ACC112 (cell line): ENCODE measurements around the gene RING1.

ENCODE experiments used
- H2AFZ ChIP-seq: fragments of 200-600 bp; sonication (generic); one replicate; pipeline ENCODE4 v1.6.0; 2017; ENCODE audit warnings: antibody characterized with exemption, low read length; ENCODE audit not compliant: unreplicated experiment
- H3K27ac ChIP-seq: fragments of 200-600 bp; sonication (generic); 2 replicates; pipeline ENCODE4 v1.5.1; 2014; ENCODE audit warnings: low read depth, mild to moderate bottlenecking, antibody characterized with exemption, low read length, moderate library complexity
- H3K27me3 ChIP-seq: fragments of 200-600 bp; sonication (generic); 2 replicates; pipeline ENCODE4 v1.6.1; 2014; ENCODE audit warnings: mild to moderate bottlenecking, antibody characterized with exemption, low read length, moderate library complexity, mixed read lengths; ENCODE audit not compliant: insufficient read depth
- H3K36me3 ChIP-seq: fragments of 200-600 bp; sonication (generic); 2 replicates; pipeline ENCODE4 v1.6.1; 2016; ENCODE audit warnings: mild to moderate bottlenecking, antibody characterized with exemption, low read length, moderate library complexity, mixed read lengths; ENCODE audit not compliant: insufficient read depth
- H3K4me1 ChIP-seq: fragments of 200-600 bp; sonication (generic); one replicate; pipeline ENCODE4 v1.6.1; 2016; ENCODE audit warnings: low read length, mixed read lengths; ENCODE audit not compliant: insufficient read depth, unreplicated experiment, control insufficient read depth
- H3K4me3 ChIP-seq: fragments of 200-600 bp; sonication (generic); 2 replicates; pipeline ENCODE4 v1.5.1; 2014; ENCODE audit warnings: mild to moderate bottlenecking, low read depth, low read length
- H3K79me2 ChIP-seq: fragments of 200-600 bp; sonication (generic); one replicate; pipeline ENCODE4 v1.6.0; 2016; ENCODE audit warnings: low read length; ENCODE audit not compliant: control insufficient read depth, unreplicated experiment, insufficient read depth

Gene RING1

DNA sequence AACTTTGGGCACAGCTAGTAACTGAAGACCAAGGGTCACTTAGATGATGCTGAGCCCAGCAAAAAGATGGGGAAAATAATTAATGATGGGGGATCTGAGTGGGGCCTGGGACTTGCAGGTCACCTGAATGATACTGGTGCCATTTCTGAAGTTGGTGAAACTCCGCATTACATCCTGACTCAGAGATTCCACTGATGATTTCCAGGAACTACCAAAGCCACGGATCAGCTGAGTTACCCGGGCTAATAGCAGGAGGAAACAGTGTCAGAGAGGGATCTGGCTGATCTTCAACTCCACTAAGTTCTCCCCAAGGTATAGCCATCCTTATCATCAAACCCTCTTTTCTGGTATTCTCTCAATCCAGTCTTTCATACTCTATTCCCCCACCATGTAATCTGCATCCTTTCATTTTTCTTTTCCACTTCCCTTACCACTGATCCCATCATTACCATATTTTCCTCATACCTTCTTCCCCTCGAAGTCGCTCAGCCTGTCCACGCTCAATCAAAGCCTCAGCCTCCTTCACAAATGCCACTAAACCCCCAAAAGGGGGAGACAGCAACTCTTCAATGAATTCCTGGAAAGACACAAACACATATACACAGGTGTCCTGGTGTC, 43.2 kb downstream of the RING1 start:
- H3K79me2 ChIP-seq: peaks cover 10% of the 10 kb centered on the region
- H3K4me3 ChIP-seq: no peak overlapping the region
- no peak overlapping the region for H3K27ac ChIP-seq
- H2AFZ ChIP-seq: no peak overlapping the region
- peaks cover 5% of the 10 kb centered on the region; the same call in 1 of the 2 replicates for H3K36me3 ChIP-seq
- H3K4me1 ChIP-seq: peaks cover 36% of the 10 kb centered on the region
- no peaks in the 10 kb centered on the region for H3K27me3 ChIP-seq

DNA sequence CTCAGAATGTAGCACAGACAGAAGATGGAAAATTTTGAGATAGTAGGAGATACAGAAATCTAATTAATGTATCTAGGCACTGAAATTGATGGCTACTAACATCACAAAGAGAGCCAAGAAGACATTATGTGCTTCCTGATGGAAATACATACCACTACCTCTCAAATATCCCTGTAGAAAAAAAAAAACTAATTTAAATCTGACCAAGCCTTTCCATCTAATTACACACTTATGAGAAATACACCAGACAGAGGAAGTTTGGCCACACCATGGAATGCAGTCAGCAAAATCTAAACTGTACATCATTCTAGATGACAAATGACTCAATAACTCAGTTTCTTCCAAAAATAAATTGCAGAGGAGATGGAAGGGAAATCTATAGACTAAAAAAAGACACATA, 44.5 kb downstream of the RING1 start:
- Histone ChIP-seq H3K4me3 (no peak overlapping the region), H2AFZ (no peak overlapping the region), H3K79me2 (peaks cover 10% of the 10 kb centered on the region), H3K27ac (peak overlapping the region; percentile 42), H3K4me1 (peaks cover 36% of the 10 kb centered on the region), H3K36me3 (peaks cover 13% of the 10 kb centered on the region), H3K27me3 (no peaks in the 10 kb centered on the region)

DNA sequence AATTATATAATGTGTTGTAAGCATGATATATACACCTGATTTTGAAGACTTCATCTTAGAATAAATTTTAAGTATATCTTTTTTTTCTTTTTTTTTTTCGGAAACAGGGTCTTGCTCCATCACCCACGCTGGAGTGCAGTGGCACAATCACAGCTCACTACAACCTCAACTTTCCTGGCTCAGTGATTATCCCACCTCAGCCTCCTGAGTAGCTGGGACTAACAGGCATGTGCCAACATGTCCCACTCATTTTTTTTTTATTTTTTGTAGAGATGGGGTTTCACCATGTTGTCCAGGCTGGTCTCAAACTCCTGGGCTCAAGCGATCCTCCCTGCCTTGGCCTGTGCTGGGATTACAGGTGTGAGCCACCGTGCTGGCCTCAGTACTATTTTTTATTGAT, 46.3 kb downstream of the RING1 start:
- H3K36me3 ChIP-seq: peaks cover 13% of the 10 kb centered on the region
- peaks cover 10% of the 10 kb centered on the region for H3K79me2 ChIP-seq
- no peaks in the 10 kb centered on the region for H3K27me3 ChIP-seq
- no peak overlapping the region for H2AFZ ChIP-seq
- H3K4me3 ChIP-seq: no peak overlapping the region
- H3K4me1 ChIP-seq: peaks cover 32% of the 10 kb centered on the region
- no peak overlapping the region for H3K27ac ChIP-seq

DNA sequence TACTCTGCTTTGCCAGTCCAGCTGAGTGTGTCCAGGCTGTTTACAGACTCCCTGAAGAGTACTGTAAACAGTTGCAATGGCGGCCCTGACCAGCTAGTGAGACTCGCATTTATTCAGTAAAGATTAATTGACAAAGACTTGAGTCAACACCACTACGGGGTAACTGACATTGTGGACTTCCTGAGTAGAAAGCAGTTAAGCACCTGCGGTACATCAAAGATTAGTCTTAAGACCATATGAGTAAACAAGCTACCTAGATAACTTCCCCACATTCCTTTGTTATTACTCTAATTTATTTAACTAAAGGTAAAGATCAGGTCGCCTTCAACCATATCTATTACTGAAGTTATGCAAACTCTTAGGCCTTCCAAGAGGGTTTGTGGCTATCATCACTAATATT, 50.7 kb downstream of the RING1 start:
- Histone ChIP-seq H3K4me1 (peaks cover 13% of the 10 kb centered on the region), H3K4me3 (no peak overlapping the region), H3K79me2 (no peaks in the 10 kb centered on the region), H3K36me3 (peaks cover 11% of the 10 kb centered on the region), H3K27me3 (no peaks in the 10 kb centered on the region), H2AFZ (no peak overlapping the region), H3K27ac (no peak overlapping the region)
